PC-3 (cell line): ENCODE data around the gene PDLIM4. TPM values are rescaled to one million over a fixed set of nuclear protein-coding genes. Genes with fewer than 3 reads are reported as not detected.

Experiments used
- ATAC-seq: fragments of 200-7000 bp; cut with Tn5 transposase; 2 replicates; pipeline ENCODE4 v1.9.1; 2020; ENCODE audit warnings: mild to moderate bottlenecking, moderate library complexity
- BruUV-seq: library from RNA; stranded (reverse); fragments of 400-500 nt; replicated peaks from 2 replicates; lab custom pipeline; 2021; lab: Mats Ljungman, UMichigan
- CTCF ChIA-PET: fragments of 300-600 bp; sonication (Branson Sonifier 250); formaldehyde crosslinking; loops from one replicate; lab custom pipeline; 2022; ENCODE audit warnings: antibody characterized with exemption; lab: Charles Lee
- POLR2A ChIA-PET: fragments of 300-600 bp; sonication (Branson Sonifier 250); formaldehyde crosslinking; loops from one replicate; lab custom pipeline; 2022; ENCODE audit warnings: antibody characterized with exemption; ENCODE audit not compliant: unreplicated experiment; lab: Charles Lee
- DNase-seq: peaks from one replicate; pipeline ENCODE4 v3.0.0-alpha.2; 2015
- H2AFZ ChIP-seq: fragments of 300-600 bp; sonication (generic); 2 replicates; pipeline ENCODE4 v1.6.0; 2016; ENCODE audit warnings: antibody characterized with exemption, low read length
- H3F3A ChIP-seq: fragments of 300-600 bp; sonication (generic); one replicate; pipeline ENCODE4 v1.6.0; 2017; ENCODE audit warnings: antibody characterized with exemption, low read length, control low read depth, mild to moderate bottlenecking; ENCODE audit not compliant: unreplicated experiment
- H3K27ac ChIP-seq: fragments of 300-600 bp; sonication (generic); 2 replicates; pipeline ENCODE4 v1.5.1; 2016; ENCODE audit warnings: mild to moderate bottlenecking, low read length
- H3K27me3 ChIP-seq: fragments of 300-600 bp; sonication (generic); 2 replicates; pipeline ENCODE4 v1.6.1; 2016; ENCODE audit warnings: low read length, mixed read lengths
- H3K36me3 ChIP-seq: fragments of 300-600 bp; sonication (generic); 2 replicates; pipeline ENCODE4 v1.6.1; 2016; ENCODE audit warnings: low read depth, mixed run types, low read length, mixed read lengths
- H3K4me1 ChIP-seq: fragments of 300-600 bp; sonication (generic); 2 replicates; pipeline ENCODE4 v1.5.1; 2016; ENCODE audit warnings: low read length; ENCODE audit not compliant: insufficient read depth
- H3K4me2 ChIP-seq: fragments of 300-600 bp; sonication (generic); 2 replicates; pipeline ENCODE4 v1.6.0; 2016; ENCODE audit warnings: low read length
- H3K4me3 ChIP-seq: fragments of 300-600 bp; sonication (generic); 2 replicates; pipeline ENCODE4 v1.5.1; 2016; ENCODE audit warnings: mild to moderate bottlenecking, low read length, mixed read lengths
- H3K79me2 ChIP-seq: fragments of 300-600 bp; sonication (generic); 2 replicates; pipeline ENCODE4 v1.6.1; 2017; ENCODE audit warnings: low read length, mixed read lengths
- H3K9ac ChIP-seq: fragments of 300-600 bp; sonication (generic); 2 replicates; pipeline ENCODE4 v1.6.0; 2016; ENCODE audit warnings: mild to moderate bottlenecking, low read length
- H3K9me2 ChIP-seq: fragments of 300-600 bp; sonication (generic); replicated peaks from 2 replicates; pipeline ENCODE4 v1.6.1; 2016; ENCODE audit warnings: mixed run types, low read length, mixed read lengths
- H3K9me3 ChIP-seq: fragments of 300-600 bp; sonication (generic); 2 replicates; pipeline ENCODE4 v1.6.1; 2016; ENCODE audit warnings: low read length, mixed read lengths
- H4K20me1 ChIP-seq: fragments of 300-600 bp; sonication (generic); 2 replicates; pipeline ENCODE4 v1.6.1; 2016; ENCODE audit warnings: low read length, mixed read lengths
- EZH2 ChIP-seq: fragments of 300-600 bp; sonication (generic); IDR thresholded peaks from one replicate; pipeline ENCODE4 v1.6.1; 2017; ENCODE audit warnings: antibody characterized with exemption, mild to moderate bottlenecking, low read length; ENCODE audit not compliant: unreplicated experiment
- EZH2phosphoT487 ChIP-seq: fragments of 300-600 bp; sonication (generic); IDR thresholded peaks from 2 replicates; pipeline ENCODE4 v1.6.1; 2018; ENCODE audit warnings: mild to moderate bottlenecking, antibody characterized with exemption, low read length, borderline replicate concordance
- intact Hi-C: fragments of 100-400 bp; cut with micrococcal nuclease; formaldehyde crosslinking; loops from 2 replicates; pipeline ENCODE4 v1.9.0; 2023
- total RNA-seq: library from RNA; depleted of rRNA; stranded (reverse); fragments of >200 nt; gene quantifications from 2 replicates; pipeline ENCODE4 v1.2.3, GENCODE V29; 2014
- TF ChIP-seq, protein P1 (sequence below): fragments of 300-600 bp; sonication (generic); conservative IDR thresholded peaks from 2 replicates; pipeline ENCODE4 v1.5.1; 2017; ENCODE audit warnings: antibody characterized with exemption, low read depth, mild to moderate bottlenecking, low read length

Gene PDLIM4
- total RNA-seq, 1 experiment from 2014 or later: 27.8 TPM

DNA sequence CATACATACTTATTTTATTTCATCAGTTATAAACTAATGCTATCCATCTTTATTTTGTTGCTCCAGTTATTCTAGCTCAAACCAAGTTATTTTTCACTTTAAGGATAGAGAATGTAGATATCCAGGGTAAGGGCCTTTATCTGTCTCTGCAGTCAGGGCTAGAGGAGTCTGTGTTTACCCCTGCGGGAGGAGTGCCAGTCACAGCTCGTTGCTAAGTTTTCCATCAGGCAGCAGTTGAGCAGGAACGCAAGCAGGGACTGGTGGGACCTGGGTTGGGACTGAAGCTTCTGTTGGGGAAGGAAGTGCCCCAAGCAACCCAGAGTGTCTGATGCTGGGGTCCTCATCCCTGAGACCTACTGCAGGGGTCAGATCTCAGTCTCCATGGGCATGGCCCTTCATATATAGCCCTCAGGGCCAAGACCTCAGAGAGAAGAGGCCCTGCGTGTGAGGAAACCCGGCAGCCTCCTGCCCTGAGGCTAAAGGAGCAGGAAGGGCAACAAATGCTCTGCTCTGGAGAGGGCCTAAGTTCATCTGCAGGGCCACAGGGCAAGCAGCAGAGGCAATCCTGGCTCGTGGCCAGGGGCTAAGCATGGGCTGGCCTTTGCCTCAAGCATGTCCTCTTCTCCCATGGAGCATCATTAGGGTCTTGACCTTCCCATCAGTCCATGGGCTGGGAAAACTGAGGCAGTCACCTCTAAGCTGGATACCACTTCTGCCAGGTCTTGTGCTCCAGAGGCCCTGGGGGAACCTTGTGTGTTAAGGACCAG is 43.3 kb downstream of the PDLIM4 start:
- intact Hi-C loops: no loop called here
- Histone ChIP-seq H3K79me2 (peaks cover 41% of the 10 kb centered on the region), H4K20me1 (no peaks in the 10 kb centered on the region), H3K9me2 (no peaks in the 10 kb centered on the region), H3K9ac (no peak overlapping the region), H3K27ac (no peak overlapping the region), H3K27me3 (no peaks in the 10 kb centered on the region), H3K4me3 (no peak overlapping the region), H3K36me3 (no peaks in the 10 kb centered on the region), H3K9me3 (no peaks in the 10 kb centered on the region), H3F3A (no peaks in the 10 kb centered on the region), H2AFZ (no peak overlapping the region), H3K4me2 (no peak overlapping the region), H3K4me1 (peaks cover 8% of the 10 kb centered on the region)
- ATAC-seq (no peak), DNase-seq (no peak)
- POLR2A ChIA-PET: no interaction called here
- BruUV-seq: no TSS peak
- TF ChIP-seq, protein P1, sequence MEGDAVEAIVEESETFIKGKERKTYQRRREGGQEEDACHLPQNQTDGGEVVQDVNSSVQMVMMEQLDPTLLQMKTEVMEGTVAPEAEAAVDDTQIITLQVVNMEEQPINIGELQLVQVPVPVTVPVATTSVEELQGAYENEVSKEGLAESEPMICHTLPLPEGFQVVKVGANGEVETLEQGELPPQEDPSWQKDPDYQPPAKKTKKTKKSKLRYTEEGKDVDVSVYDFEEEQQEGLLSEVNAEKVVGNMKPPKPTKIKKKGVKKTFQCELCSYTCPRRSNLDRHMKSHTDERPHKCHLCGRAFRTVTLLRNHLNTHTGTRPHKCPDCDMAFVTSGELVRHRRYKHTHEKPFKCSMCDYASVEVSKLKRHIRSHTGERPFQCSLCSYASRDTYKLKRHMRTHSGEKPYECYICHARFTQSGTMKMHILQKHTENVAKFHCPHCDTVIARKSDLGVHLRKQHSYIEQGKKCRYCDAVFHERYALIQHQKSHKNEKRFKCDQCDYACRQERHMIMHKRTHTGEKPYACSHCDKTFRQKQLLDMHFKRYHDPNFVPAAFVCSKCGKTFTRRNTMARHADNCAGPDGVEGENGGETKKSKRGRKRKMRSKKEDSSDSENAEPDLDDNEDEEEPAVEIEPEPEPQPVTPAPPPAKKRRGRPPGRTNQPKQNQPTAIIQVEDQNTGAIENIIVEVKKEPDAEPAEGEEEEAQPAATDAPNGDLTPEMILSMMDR: no peak
- TF ChIP-seq EZH2phosphoT487: no peak
- no peak for TF ChIP-seq EZH2
- CTCF ChIA-PET: no interaction called here

GRCh38 chr5:132301344-132302271 is 44.1 kb downstream of the PDLIM4 start:
- Histone ChIP-seq H3K9ac (no peak overlapping the region), H2AFZ (no peak overlapping the region), H3F3A (no peaks in the 10 kb centered on the region), H3K36me3 (no peaks in the 10 kb centered on the region), H3K4me2 (no peak overlapping the region), H3K4me1 (peaks cover 4% of the 10 kb centered on the region; the same call in 1 of the 2 replicates), H3K27me3 (no peaks in the 10 kb centered on the region), H4K20me1 (no peaks in the 10 kb centered on the region), H3K4me3 (no peak overlapping the region), H3K79me2 (peaks cover 32% of the 10 kb centered on the region), H3K9me3 (no peaks in the 10 kb centered on the region), H3K27ac (no peak overlapping the region), H3K9me2 (no peaks in the 10 kb centered on the region)
- DNase-seq (no peak), ATAC-seq (no peak)
- ChIA-PET CTCF (no interaction called here), POLR2A (no interaction called here)
- intact Hi-C loops: no loop called here
- no peak for TF ChIP-seq EZH2phosphoT487
- TF ChIP-seq EZH2: no peak
- TF ChIP-seq, protein P1: no peak
- BruUV-seq: no TSS peak
